ENCODE measurements around the gene STEAP1B. TPM values are rescaled to one million over a fixed set of nuclear protein-coding genes. Genes with fewer than 3 reads are reported as not detected.

The STEAP1B gene
- total and polyA plus RNA-seq, 2 donors (not counting 3 experiments of a cell fraction or from before 2014, with no cell fraction given), result 32.2 to 46.1 TPM

- TF ChIP-seq FOS (IDR thresholded peaks at IDR 0.05; ENCODE audit: borderline replicate concordance, insufficient read depth, low read length), result peak; percentile 50
- no peak for TF ChIP-seq POLR2A (IDR thresholded peaks at IDR 0.05; ENCODE audit: low read depth, low read length)
- TF ChIP-seq JUN (IDR thresholded peaks at IDR 0.05; ENCODE audit: borderline replicate concordance, insufficient read depth, insufficient read length, low read depth), result peak; percentile 11
- peak; percentile 25 for TF ChIP-seq GATA2 (IDR thresholded peaks at IDR 0.05; ENCODE audit: insufficient read depth, insufficient read length, low read depth, low read length)
- H3K4me2 ChIP-seq (ENCODE audit: insufficient read depth, low read length), result peak overlapping the region; percentile 13
- intact Hi-C loops (cut with micrococcal nuclease), result loop anchor here (2.0 kb wide), 1 partner anchor 54 kb away; no protein-coding TSS in a partner anchor
- DNase-seq (ENCODE audit: low read depth, low spot score) (peak; percentile 23), FAIRE-seq (peak; percentile 91)
- POLR2A ChIA-PET, result no interaction called here
- no peak overlapping the region for H3K4me3 ChIP-seq (replicated peaks in 1 of 3; ENCODE audit: insufficient read depth in 1 of 3, low read depth in 1 of 3, low read length in 3 of 3)
- no peaks in the 10 kb centered on the region for H3K27me3 ChIP-seq (ENCODE audit: control insufficient read depth in 2 of 2, insufficient read depth in 2 of 2, low read length in 2 of 2)
- H3K9me3 ChIP-seq (replicated peaks; ENCODE audit: control insufficient read depth, insufficient read depth, low read length), result no peaks in the 10 kb centered on the region
- no peaks in the 10 kb centered on the region for H4K20me1 ChIP-seq (replicated peaks; ENCODE audit: control insufficient read depth, extremely low read depth, insufficient read depth, low read length)
- H3K79me2 ChIP-seq (ENCODE audit: control insufficient read depth, insufficient read depth, low read length), result no peaks in the 10 kb centered on the region
- dilution Hi-C loops (cut with MboI; ENCODE audit: extremely low pct_ligation_motif_present, low sequenced_read_pairs), result no loop called here
- H3K9ac ChIP-seq (replicated peaks; ENCODE audit: extremely low read depth, insufficient read depth, low read length), result no peak overlapping the region
- H3K4me1 ChIP-seq (ENCODE audit: control insufficient read depth, extremely low read depth, insufficient read depth, low read length), result peaks cover 14% of the 10 kb centered on the region
- H3K36me3 ChIP-seq (ENCODE audit: control insufficient read depth in 2 of 2, extremely low read depth in 1 of 2, insufficient read depth in 2 of 2, low read length in 2 of 2), result no peaks in the 10 kb centered on the region
- H2AFZ ChIP-seq (ENCODE audit: low read depth, low read length), result peak overlapping the region; percentile 18
- peak overlapping the region; percentile 28 for H3K27ac ChIP-seq (ENCODE audit: insufficient read depth, low read depth, low read length)
- no peaks in the 10 kb centered on the region for H3K9me1 ChIP-seq (replicated peaks; ENCODE audit: control insufficient read depth, extremely low read depth, insufficient read depth, low read length)
- CTCF ChIA-PET, result interaction anchor here (0.6 to 2.1 kb wide), 2 partner anchors 11 to 117 kb away, joined by 5 to 7 read pairs; no protein-coding TSS in a partner anchor
- BruUV-seq (replicated peaks), result no TSS peak
These were observed 109.5 kb downstream of the STEAP1B start for GRCh38 chr7:22390516-22390915.

- H3K4me1 ChIP-seq (ENCODE audit: control insufficient read depth, extremely low read depth, insufficient read depth, low read length), result peaks cover 14% of the 10 kb centered on the region
- intact Hi-C loops (cut with micrococcal nuclease), result loop anchor here (2.0 kb wide), 1 partner anchor 55 kb away; no protein-coding TSS in a partner anchor
- H3K9ac ChIP-seq (replicated peaks; ENCODE audit: extremely low read depth, insufficient read depth, low read length), result no peak overlapping the region
- dilution Hi-C loops (cut with MboI; ENCODE audit: extremely low pct_ligation_motif_present, low sequenced_read_pairs), result no loop called here
- no peak overlapping the region for H3K4me2 ChIP-seq (ENCODE audit: insufficient read depth, low read length)
- POLR2A ChIA-PET, result no interaction called here
- no peaks in the 10 kb centered on the region for H4K20me1 ChIP-seq (replicated peaks; ENCODE audit: control insufficient read depth, extremely low read depth, insufficient read depth, low read length)
- no peak for DNase-seq (ENCODE audit: low read depth, low spot score)
- H3K9me3 ChIP-seq (replicated peaks; ENCODE audit: control insufficient read depth, insufficient read depth, low read length), result no peaks in the 10 kb centered on the region
- no peak overlapping the region for H3K27ac ChIP-seq (ENCODE audit: insufficient read depth, low read depth, low read length)
- H3K79me2 ChIP-seq (ENCODE audit: control insufficient read depth, insufficient read depth, low read length), result no peaks in the 10 kb centered on the region
- no peak overlapping the region for H2AFZ ChIP-seq (ENCODE audit: low read depth, low read length)
- no peaks in the 10 kb centered on the region for H3K27me3 ChIP-seq (ENCODE audit: control insufficient read depth in 2 of 2, insufficient read depth in 2 of 2, low read length in 2 of 2)
- TF ChIP-seq FOS (IDR thresholded peaks at IDR 0.05; ENCODE audit: borderline replicate concordance, insufficient read depth, low read length) (no peak), JUN (IDR thresholded peaks at IDR 0.05; ENCODE audit: borderline replicate concordance, insufficient read depth, insufficient read length, low read depth) (no peak), POLR2A (IDR thresholded peaks at IDR 0.05; ENCODE audit: low read depth, low read length) (no peak), GATA2 (IDR thresholded peaks at IDR 0.05; ENCODE audit: insufficient read depth, insufficient read length, low read depth, low read length) (no peak), CTCF (IDR thresholded peaks at IDR 0.05; ENCODE audit: extremely low read depth in 1 of 2, insufficient read depth in 1 of 2, low read depth in 1 of 2, low read length in 2 of 2) (no peak), MYC (IDR thresholded peaks at IDR 0.05; ENCODE audit: low read depth, low read length) (no peak), MAX (IDR thresholded peaks at IDR 0.05; ENCODE audit: insufficient read depth, insufficient read length) (no peak), EZH2 (IDR thresholded peaks at IDR 0.05; ENCODE audit: borderline replicate concordance, low read depth, low read length, severe bottlenecking) (no peak), POLR2AphosphoS5 (IDR thresholded peaks at IDR 0.05; ENCODE audit: insufficient read depth, low read depth, low read length) (no peak)
- CTCF ChIA-PET, result interaction anchor here (0.6 to 2.1 kb wide), 3 partner anchors 11 to 117 kb away, joined by 3 to 7 read pairs (median 5); no protein-coding TSS in a partner anchor
- FAIRE-seq, result no peak
- no TSS peak for BruUV-seq (replicated peaks)
- H3K36me3 ChIP-seq (ENCODE audit: control insufficient read depth in 2 of 2, extremely low read depth in 1 of 2, insufficient read depth in 2 of 2, low read length in 2 of 2), result no peaks in the 10 kb centered on the region
- H3K4me3 ChIP-seq (replicated peaks in 1 of 3; ENCODE audit: insufficient read depth in 1 of 3, low read depth in 1 of 3, low read length in 3 of 3), result no peak overlapping the region
- H3K9me1 ChIP-seq (replicated peaks; ENCODE audit: control insufficient read depth, extremely low read depth, insufficient read depth, low read length), result no peaks in the 10 kb centered on the region
These were observed 110.1 kb downstream of the STEAP1B start for GRCh38 chr7:22389892-22390291.
